UCSD-AML1 (cell line): ENCODE measurements around the gene ZNF117.
"Not testable (repeated sequence)": the region's sequence is repeated elsewhere in the genome, so short reads cannot be mapped to it uniquely, and the experiment has no call there.

Experiments used
- DNase-seq: peaks from one replicate; lab custom pipeline; 2025; ENCODE audit not compliant: unreplicated experiment; lab: John Stamatoyannopoulos, UW

ZNF117 gene

DNA sequence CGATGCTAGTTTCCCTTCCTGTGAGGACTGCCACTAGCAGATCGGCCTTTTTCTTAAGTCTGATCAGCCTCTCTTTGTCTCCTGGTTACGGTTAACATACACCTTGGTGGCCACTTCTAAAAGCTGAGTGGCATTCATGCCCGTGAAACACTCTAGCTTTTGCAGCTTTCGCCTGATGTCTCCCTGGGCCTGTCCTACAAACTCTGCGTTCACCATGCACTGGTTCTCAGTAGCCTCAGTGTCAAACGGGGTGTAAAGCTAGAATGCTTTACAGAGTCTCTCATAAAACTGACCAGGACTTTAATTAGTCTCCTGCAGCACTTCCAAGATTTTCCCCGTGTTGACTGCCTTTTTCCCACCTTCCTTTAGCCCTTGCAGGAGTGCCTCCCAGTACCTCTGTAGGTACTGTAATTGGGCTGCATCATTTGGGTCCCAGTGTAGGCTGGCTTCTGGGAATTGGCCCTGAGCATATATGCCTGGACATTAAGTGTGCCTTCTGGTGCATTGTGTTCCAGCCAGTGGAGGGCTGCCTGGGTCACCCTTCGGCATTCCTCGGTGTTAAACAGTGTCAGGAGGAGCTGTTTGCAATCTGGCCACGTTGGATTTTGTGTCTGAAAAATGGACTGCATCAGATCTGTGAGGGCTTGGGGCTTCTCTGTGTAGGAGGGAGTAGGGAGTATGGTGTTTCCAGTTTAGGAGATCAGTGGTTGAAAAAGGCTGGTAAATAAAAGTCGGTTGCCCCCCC is 6.5 kb upstream of the ZNF117 start:
- DNase-seq: no peak

DNA sequence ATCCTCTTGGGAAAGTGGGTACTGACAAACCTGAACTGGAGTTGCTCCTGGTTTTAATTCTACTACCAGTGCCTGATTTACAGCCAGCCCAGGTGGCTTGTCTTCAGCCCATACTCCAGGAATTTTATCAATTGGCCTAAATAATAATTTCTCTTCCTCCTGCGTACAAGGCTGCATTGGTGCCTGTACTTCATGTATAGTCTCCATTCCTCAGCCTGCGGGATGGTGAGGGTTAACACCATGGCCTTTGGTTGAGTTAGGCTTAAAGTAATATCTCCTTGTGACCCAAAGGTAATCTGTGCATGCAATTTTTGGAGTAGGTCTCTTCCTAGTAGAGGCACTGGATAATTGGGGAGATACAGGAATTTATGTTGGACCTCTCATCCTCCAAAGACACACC is 5.5 kb upstream of the ZNF117 start:
- no peak for DNase-seq

DNA sequence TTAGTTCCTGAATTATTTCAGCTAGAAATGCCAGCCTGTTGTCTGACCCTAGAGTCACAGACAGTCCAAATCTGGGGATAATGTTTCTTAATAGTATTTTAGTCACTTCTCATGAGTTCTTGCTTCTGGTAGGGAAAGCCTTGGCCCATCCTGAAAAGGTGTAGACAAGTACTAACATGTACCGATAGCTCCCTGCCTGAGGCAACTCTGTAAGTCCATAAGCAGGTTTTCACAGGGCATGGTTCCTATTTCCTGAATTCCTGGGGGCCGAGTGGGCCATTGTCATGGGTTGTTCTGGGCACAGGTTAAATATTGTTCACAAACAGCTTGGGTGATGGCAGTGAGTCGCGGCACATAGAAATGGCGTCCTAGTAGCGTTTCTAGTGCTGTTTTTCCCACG is 3.1 kb upstream of the ZNF117 start:
- no peak for DNase-seq

DNA sequence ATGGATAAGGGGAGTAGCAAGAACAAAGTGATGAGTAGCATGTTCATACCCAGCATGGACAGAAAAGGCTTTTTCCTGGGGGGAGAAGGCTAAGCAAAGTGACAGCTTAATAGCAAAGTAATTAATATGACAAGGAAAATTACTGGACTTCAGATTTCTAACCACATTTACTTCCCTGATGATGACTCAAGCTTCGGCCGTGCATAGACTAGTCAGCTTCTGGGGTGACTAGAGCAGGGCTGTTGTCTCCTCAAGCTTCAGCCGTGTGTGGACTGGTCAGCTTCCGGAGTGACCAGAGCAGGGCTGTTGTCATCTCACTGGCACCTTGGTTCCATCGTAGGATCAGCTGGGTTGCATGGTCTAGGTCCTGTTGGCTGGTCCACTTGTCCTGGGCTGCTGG is 2.1 kb upstream of the ZNF117 start:
- no peak for DNase-seq

DNA sequence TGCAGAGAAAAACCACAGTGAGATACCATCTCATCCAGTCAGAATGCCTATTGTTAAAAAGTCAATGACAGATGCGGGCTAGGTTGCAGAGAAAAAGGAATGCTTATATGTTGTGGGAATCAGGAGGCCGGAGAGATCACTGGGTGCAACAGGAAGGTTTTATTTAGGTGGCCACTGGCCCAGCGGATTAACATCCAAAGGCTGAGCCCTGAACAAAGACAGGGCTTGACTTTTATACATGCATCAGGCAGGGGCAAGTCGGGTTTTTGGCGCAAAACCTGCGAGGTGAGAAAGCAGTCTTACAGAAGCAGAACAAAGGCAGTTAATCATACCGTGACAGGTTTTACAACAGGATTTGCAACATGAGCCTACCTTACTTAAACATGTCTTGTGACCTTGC is 620 bp downstream of the ZNF117 start:
- no peak for DNase-seq

DNA sequence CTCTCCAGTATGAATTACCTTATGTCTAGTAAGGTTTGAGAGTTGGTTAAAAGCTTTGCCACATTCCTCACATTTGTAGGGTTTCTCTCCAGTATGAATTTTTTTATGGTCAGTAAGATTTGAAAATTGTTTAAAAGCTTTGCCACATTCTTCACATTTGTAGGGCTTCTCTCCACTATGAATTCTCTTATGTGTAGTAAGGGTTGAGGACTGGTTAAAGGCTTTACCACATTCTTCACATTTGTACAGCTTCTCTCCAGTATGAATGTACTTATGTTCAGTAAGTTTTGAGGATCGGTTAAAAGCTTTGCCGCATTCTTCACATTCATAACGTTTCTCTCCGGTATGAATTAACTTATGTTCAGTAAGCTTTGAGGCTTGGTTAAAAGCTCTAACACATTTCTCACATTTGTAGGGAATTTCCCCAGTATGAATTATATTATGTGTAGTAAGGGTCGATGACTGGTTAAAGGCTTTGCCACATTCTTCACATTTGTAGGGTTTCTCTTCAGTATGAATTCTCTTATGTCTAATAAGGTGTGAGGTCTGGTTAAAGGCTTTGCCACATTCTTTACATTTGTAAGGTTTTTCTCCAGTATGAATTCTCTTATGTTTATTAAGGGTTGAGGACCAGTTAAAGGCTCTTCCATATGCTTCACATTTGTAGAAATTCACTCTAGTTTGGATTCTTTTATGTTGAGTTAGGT is 12.2 kb downstream of the ZNF117 start:
- DNase-seq: no peak

DNA sequence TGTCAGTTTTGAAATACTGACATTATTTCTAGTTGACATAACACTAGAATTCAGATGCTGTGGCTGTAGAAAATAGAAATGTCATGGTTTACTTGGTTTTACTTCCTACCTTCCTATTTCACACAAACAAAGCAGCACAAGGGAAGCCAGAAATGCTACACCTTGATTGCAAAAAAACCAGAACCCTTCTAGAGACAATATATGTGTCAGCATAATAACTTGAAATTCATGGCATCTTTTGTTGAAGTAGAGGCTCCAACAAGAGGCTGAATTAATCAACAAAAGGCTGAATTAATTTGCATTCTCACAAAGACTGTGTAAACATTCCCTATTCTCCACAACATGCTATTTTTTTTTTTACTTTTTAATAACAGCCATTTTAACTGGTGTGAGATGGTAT is 25.2 kb downstream of the ZNF117 start:
- no peak for DNase-seq

DNA sequence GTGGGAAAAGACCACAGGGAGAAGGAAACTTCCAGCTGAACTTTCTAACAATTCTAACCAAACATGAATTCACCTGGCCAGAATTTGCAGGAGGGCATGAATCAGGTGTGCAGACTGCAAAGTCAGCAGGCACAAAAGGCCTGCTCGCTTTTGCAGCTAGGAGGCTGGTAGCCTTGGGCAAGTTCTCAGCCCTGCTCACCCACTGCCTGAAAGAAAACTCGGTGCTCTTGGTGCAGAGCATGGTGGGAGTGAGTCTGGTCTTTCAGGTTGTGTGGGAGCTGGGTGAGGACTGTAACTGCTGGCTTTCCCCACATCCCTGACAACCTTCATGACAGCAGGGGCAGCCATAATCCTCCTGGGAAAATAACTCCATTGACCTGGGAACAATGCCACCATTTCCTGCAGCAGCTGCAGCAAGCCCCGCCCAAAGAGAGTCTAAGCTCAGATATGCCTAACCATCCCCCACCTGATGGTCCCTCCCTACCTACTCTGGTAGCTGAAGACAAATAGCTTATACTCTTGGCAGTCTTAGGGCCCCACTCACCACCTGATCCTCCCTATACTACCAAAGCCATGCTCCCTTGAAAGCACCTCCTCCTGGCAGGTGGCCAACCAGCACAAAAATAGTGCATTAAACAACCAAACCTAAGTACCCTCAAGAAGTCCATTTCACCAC is 31.6 kb downstream of the ZNF117 start:
- no peak for DNase-seq

DNA sequence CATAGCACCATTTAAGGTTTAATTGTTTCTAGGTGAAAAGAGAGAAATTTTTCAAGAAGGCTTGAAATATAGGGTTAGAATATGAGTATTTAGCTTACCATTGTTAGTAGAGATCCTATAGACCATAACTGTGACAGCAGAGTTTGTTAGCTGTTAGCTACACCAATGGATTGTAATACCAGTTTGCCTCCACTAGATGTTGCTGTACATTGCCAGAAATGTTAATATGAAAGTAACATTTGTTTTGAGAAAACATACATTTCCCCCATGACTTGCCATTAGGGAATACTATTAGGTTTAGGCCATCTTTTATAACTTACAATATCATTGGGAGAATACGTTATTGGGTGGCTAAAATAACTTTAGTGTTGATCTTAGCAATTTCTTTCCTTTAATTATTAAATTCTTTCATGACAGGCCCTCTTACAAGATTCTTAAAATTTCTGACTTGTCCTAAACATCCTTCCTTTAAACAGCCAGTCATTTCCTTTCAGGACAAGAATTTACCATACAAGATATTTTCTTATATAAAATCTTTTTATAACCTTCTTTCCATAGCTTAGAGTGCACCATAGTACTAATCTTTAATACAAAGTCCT is 39.5 kb downstream of the ZNF117 start:
- no peak for DNase-seq

DNA sequence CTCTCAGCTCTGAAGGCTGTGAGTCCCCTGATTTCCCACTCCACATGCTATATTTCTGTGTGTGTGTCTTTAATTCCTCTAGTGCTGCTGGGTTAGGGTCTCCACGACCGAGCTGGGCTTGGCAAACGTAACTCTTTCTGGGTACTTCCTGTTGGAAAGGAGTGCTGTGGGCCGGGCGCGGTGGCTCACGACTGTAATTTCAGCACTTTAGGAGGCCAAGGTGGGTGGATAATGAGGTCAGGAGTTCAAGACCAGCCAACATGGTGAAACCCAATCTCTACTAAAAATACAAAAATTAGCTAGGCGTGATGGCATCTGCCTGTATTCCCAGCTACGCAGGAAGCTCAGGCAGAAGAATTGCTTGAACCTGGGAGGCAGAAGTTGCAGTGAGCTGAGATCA is 40.2 kb downstream of the ZNF117 start:
- DNase-seq: peak; percentile 4

DNA sequence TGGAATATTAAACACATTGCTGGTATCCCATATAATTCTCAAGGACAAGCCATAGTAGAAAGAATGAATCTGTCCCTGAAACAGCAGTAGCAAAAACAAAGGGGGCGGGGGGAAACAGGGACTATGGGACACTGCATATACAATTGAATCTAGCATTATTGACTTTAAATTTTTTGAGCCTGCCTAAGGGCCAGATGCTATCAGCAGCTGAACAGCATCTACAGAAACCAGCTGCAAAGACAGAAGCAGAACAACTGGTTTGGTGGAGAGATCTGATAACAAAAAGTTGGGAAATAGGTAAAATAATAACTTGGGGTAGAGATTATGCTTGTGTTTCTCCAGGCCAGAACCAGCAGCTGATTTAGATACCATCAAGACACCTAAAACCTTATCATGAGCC is 42.1 kb downstream of the ZNF117 start:
- not testable (repeated sequence) for DNase-seq

DNA sequence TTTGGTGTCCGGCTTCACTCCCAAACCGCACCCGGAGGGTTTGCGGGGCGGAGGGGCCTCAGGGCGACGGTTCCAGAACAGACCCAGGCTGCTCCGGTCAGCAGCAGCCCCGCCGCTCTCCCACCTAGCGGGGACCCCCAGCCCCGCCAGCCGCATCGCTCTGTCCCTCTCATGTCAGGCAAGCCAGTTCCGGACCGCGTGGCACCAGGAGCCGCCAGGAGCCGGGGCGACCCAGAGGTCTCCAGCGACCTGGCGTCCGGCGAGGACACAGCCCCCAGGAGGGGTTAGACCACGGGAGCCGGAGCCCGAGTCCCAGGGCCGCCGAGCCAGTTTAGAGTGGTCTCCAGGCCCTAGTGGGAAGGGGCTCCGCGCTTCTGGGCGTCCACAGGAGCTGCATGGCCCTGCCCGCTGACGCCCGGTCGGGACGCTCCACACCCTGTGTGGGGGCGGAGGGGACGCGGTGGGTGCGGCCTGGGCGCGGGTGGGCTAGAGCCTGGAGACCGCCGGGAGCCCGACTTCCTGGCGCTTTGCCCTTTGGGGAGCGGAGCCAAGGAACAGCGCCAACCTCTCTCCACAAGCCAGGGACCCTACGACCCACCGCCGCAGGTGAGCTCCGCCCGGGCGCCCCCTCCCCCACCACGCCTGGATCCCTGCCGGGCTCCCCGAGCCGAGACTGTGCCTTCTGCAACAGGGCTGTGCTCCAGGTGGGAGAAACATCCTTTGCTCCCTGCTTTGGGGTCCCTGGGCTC is 43.4 kb downstream of the ZNF117 start:
- DNase-seq: no peak

DNA sequence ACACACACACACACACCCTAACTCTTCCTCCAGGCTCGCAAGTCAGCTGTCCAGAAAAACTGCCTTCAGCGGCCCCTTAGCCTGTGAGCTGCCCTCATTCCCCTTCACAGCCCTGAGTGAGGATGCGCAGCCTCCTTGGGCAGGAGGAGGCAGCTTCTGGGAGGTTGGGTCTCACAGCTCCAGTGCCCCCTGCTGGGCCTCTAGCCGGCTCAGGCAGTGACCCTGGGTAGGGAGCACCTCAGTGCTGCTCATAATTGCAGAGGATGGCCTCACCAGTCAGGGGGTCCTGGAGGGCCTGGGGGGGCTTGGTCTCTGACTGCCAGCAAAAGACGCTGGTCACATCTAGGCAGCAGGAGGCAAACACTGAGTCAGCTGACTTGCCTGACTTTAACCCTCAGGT is 44.1 kb downstream of the ZNF117 start:
- DNase-seq: peak; percentile 3

DNA sequence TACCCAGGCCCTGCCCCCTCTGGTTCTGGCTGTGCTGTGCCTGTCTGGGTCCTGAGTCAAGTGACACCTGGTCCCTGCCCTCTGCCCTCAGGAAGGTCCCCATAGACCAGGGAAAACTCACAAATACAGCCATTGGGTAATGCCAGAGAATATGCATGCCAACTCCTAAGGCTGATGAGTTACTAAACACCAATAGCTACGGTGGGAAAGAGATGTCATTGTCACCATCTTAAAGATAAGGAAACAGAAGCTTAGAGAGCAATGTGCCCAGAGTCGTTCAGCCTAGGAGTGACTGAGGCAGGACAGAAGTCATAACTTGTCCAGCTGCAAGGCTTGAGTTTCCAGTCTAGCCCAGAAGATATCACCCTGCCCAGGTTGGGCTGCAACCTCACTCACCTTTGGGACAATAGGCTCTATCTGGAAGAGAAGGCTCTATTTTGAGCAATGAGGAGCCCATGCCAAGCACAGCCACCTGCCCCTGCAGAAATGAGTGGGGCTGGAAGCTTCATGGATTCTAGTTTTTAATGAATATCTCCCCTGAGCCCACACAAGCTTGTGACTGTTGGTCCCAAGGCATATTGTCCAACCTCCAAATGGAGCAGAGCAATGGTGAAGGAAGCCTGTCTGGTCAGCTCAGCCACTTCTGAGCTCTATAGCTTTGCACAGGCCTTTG is 45.2 kb downstream of the ZNF117 start:
- no peak for DNase-seq

DNA sequence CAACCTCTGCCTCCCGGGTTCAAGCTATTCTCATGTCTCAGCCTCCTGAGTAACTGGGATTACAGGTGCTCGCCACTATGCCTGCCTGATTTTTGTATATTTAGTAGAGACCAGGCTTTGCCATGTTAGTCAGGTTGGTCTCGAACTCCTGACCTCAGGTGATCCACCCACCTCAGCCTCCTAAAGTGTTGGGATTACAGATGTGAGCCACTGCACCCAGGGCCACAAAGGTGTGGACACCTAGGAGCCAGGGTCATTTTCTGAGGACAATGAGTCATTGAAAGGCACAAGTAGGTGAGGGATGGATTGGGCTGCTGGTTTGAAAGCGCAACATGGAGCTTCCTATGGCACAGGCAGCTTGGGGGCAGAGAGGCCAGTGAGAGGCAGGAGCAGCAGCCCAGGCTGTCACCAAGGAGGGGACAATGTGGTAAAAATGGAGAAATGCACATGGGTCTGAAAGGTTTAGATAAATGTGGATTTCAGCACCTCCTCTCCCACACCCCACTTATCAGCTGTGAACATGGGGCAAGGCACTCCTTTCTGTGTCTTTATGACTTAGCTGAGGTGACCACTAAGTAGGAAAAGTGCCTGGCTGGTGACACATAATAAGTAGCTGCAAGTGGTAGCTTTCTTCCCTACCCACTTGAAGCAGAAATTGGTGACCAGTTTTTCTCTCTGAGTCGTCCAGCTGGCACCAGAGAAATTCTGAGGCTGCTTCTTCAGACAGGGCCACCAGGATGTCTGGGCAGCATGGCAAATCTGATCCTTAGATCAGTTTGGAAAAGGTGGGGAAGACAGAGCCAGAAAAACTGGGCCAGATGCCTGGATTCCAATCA is 46.0 kb downstream of the ZNF117 start:
- DNase-seq: not testable (repeated sequence)

DNA sequence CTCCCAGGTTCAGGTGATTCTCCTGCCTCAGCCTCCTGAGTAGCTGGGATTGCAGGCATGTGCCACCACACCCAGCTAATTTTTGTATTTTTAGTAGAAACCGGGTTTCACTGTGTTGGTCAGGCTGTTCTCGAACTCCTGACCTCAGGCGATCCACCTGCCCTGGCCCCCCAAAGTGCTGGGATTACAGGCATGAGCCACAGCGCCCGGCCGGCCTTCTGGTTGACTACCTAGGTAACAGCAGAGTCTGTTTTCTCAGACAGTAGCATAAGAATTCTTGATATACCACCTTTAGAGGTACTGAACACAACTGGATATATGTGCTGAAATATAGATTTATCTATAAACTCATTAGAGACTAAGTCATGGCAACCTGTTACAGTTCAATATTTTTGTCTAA is 50.8 kb downstream of the ZNF117 start:
- DNase-seq: not testable (repeated sequence)

DNA sequence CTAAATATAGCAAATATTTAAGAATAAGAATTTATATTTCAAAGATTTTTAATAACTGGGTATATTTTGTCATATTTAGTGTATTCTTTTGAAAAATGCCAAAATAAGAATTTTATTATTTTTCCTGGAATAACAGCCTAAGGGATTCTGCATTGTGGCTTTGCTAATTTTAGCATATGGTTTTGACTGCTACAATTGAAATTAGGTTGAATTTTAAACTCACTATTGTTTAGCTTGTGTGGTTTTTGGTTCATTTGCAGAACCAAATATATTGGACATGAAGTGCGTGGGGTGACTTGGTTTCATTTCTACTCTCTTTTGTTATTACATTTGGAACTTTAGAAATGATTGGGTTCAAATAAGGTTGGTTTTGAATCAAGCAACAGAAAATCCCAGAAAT is 52.3 kb downstream of the ZNF117 start:
- DNase-seq: no peak

DNA sequence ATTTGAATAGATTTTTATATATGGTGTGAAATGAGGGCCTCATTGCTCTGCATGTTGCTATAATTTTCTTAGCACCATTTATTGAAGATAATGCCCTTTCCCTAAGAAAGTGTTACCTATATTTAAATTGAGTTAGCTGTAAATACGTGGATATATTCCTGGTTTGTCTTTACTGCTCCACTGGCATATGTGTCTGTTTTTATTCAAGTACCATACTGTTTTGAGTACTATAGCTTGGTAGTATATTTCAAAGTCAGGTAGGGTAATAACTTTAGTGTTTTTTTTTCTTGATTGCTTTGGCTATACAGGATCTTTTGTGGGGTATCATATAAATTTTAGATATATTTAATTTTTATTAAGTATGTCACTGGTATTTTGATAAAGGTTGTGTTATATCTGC is 56.4 kb downstream of the ZNF117 start:
- DNase-seq: no peak
